Measurements from ENCODE around the gene LONRF3.
"Not testable (repeated sequence)": the region's sequence is repeated elsewhere in the genome, so short reads cannot be mapped to it uniquely, and the experiment has no call there.

LONRF3 gene

DNA sequence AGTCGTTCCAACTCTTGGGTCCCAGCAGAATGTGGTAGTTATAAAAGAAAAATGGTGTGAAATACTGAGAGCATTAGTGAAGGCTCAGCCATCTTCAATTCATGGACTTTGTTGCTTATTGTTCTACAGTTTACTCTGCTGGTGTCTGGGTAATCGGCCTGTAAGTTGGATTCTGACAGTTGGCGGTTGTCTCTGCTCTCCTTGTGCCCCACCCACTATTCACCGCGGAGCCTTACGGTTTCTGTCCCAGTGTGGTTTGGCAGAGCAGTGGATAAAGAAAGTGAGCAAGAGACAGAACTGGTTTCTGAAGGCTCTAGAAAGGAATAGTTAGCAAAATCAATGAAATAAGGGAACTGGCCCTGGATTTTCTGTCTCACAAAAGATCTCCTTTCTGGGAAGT is 9.1 kb downstream of the LONRF3 start:
- no peak for DNase-seq (ENCODE audit: low read depth, low spot score)

- DNase-seq (ENCODE audit: low read depth, low spot score): no peak
Measured at GRCh38 chrX:118988911-118989310, 14.5 kb downstream of the LONRF3 start.

DNA sequence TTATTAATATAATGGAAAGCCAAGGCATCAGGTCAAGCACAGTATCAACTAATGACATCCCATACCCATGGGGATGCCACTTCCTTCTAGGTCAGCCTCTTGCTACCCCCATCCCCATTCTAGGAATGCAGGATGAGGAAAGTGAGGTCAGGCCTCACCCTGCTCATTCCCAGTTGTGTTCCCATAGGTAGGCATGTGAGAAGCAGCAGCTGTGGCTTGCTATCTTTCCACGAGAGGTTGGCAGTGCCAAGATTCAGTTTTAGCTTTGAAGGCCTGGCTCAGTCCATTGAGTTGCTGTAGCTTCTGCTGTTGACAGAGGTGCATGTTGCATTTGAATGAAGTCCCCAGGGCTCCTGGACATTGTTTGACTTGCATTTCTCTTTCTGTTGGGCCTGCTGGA is 15.5 kb downstream of the LONRF3 start:
- DNase-seq (ENCODE audit: low read depth, low spot score): no peak

GRCh38 chrX:118990512-118991227 is 16.3 kb downstream of the LONRF3 start:
- DNase-seq (ENCODE audit: low read depth, low spot score): no peak

- DNase-seq (ENCODE audit: low read depth, low spot score): not testable (repeated sequence)
Measured at GRCh38 chrX:118992441-118993121, 18.2 kb downstream of the LONRF3 start.

- DNase-seq (ENCODE audit: low read depth, low spot score): no peak
Measured at GRCh38 chrX:119003462-119003861, 29.0 kb downstream of the LONRF3 start.

DNA sequence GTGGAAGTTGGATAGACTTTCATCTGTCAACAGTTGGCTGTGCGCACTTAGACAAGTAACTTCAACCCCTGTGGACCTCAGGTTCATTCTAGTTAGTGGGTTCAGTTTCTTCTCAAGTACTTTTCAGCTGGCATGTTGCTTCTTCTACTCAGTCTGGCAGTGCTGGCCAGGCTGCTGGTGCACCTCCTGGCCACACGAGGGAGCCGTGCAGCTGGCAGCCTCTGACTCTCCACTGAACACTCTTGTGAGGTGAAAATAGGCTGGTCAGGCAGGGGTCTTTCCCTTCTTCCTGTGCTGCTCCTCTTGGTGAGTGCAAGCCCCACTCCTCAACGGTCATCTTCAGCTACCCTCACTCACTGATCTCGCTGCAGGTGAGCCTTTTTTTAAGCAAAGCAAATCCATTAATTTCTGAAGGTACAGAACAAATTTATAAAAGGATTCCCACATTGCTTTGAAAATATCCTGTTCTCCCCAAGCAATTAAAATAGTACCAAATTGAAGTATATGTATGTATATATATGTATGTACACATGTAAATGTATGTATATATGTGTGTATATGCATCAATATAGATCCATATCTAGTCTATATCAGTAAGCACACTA is 30.6 kb downstream of the LONRF3 start:
- DNase-seq (ENCODE audit: low read depth, low spot score): no peak

- DNase-seq (ENCODE audit: low read depth, low spot score): no peak
Measured at GRCh38 chrX:119007189-119007770, 32.9 kb downstream of the LONRF3 start.

- DNase-seq (ENCODE audit: low read depth, low spot score): no peak
Measured at GRCh38 chrX:119008110-119008744, 33.8 kb downstream of the LONRF3 start.

DNA sequence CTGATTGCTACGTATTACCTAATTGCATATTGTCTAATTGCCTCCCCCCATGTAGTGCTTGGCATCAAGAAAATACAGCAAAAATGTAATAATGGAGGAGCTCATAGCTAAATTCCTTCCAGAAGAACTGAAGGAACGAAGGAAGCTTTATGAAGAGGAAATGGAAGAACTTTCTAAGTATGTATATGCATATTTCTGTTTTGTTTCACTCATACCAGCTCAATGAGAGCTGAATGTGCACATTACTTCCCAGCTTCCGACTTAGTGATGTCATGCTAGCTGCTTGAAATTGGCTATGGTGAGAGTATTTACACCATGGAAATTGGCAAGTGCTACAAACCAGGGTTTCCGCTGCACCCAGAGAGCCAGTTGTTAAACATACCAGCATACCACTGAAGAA is 34.7 kb downstream of the LONRF3 start:
- DNase-seq (ENCODE audit: low read depth, low spot score): no peak

DNA sequence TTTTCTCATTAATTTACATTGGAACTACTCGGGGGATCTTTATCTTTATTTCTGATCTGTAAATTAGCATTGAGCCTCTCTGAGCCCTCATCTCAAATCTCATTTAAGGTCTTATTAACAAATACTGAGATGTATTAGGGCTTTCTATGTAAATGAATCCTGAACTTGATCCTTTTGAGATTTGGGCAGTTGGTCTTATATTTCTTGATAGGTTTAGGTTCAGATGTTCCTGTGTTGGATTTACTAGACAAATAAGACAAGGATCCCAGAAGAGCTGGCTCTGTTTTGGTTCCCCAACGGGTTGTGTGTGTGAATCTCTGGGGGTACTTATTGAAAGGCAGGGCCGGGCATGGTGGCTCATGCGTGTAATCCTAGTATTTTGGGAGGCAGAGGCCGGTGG is 36.1 kb downstream of the LONRF3 start:
- no peak for DNase-seq (ENCODE audit: low read depth, low spot score)

DNA sequence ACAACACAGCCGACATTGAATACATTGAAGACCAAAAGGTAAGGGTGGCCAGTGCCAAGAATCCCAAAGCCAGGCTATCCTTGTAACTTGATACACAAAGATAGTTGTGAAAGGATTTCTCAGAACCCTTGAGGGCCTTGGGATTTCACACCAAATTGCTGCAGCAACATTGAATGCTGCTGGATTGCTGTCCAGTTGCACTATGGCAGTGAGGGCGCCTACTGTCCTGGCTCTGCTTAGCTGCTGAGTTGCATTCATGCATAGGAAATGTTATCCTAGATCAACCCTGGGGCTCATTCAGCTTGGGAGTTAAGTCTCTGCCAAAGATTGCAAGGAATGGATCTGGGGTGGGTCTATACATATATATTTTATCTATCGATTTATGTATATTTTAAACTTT is 38.7 kb downstream of the LONRF3 start:
- DNase-seq (ENCODE audit: low read depth, low spot score): no peak

DNA sequence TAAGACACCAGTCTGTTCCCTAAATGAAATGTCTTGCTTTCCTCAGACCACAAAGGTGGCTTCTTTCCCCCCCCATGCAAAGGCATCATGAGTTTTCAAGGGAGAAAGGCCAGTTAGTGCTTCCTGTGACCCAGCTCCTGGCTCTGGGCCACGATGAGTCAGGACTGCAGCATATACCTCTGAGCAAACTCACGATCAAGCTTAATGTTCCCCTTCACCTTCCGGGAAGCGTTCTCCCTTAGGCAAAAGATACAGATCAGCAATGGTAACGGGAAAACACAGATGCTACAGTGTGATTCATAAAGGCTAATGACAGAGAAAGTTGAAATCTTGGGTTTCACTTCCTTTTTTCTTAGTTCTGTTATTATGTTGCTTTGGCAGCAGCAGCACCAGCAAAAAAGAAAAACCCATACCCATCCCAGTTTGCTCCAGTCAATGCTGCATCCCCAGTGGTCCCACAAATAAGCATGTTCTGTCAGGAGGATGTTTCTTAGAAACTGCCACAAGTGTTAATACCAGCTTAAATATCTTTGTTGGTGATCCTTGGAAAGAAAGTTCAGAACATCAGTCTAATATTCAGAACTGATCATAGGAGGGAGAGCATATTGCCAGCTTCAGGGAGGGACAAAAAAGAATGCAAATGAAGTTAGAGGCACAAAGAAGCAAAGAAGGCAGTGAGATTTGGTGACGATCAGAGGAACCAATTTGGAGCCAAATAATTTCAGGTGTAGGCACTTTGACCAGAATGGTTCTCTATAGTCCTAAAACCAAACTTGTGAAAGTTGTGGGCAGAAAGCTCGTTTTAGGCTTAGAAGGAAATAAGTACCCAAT is 41.2 kb downstream of the LONRF3 start:
- no peak for DNase-seq (ENCODE audit: low read depth, low spot score)

DNA sequence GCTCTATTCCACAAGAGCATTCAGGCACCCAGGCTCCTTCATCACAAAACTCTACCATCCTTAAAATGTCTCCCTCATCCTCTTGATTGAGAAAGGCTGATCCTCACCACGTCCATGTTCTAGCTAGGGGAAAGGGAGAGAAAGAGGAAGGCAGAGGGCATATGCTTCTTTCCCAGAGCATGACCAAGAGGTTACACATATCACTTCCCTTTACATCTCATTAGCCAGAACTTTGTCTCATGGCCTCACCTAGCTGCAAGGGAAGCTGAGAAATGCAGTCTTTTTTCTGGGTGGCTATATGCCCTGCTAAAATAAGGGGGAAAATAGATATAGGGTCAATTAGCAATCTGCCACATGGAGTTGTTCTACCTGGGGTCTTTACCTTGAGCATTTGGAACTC is 42.7 kb downstream of the LONRF3 start:
- no peak for DNase-seq (ENCODE audit: low read depth, low spot score)

- DNase-seq (ENCODE audit: low read depth, low spot score): no peak
Measured at GRCh38 chrX:119025900-119026299, 51.5 kb downstream of the LONRF3 start.

- not testable (repeated sequence) for DNase-seq (ENCODE audit: low read depth, low spot score)
Measured at GRCh38 chrX:119026344-119026743, 51.9 kb downstream of the LONRF3 start.

DNA sequence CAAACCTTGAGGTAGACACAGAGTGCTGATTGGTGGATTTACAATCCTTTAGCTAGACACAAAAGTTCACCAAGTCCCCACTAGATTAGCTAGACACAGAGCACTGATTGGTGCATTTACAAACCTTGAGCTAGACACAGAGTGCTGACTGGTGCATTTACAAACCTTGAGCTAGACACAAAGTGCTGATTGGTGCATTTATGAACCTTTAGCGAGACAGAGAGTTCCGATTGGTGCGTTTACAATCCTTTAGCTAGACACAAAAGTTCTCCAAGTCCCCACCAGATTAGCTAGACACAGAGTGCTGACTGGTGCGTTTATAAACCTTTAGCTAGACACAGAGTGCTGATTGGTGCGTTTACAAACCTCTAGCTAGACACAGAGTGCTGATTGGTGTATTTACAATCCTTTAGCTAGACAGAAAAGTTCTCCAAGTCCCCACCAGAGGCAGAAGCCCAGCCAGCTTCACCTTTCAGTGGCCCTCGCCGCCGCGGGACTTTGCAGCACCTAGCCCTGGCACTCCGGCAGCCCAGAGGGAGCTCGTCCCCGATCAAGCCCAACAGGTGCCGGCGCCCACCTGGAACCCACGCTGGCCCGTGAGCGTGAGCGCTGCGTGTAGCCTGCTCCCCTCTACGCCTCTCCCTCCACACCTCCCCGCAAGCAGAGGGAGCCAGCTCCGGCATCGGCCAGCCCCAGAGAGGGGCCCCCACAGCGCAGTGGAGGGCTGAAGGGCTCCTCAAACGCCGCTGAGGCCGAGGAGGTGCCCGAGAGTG is 53.7 kb downstream of the LONRF3 start:
- not testable (repeated sequence) for DNase-seq (ENCODE audit: low read depth, low spot score)

GRCh38 chrX:119028733-119029330 is 54.4 kb downstream of the LONRF3 start:
- DNase-seq (ENCODE audit: low read depth, low spot score): no peak

DNA sequence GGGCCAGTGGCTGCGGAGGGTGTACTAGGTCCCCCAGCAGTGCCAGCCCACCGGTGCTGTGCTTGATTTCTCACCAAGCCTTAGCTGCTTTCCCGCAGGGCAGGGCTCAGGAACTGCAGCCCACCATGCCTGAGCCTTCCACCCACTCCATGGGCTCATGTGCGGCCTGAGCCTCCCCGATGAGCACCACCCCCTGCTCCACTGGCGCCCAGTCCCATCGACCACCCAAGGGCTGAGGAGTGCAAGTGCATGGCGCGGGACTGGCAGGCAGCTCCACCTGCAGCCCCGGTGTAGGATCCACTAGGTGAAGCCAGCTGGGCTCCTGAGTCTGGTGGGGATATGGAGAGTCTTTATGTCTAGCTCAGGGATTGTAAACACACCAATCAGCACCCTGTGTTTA is 55.2 kb downstream of the LONRF3 start:
- DNase-seq (ENCODE audit: low read depth, low spot score): not testable (repeated sequence)

- DNase-seq (ENCODE audit: low read depth, low spot score): no peak
Measured at GRCh38 chrX:119030990-119031389, 56.6 kb downstream of the LONRF3 start.

Measured in iPS DF 19.7 (cell line).